Heart left ventricle (tissue), 16 donors: ENCODE measurements around the gene OR2F1. TPM values are rescaled to one million over a fixed set of nuclear protein-coding genes. Genes with fewer than 3 reads are reported as not detected.

ENCODE experiments used
- ATAC-seq, 4 donors: fragments of 200-7000 bp; cut with Tn5 transposase; one replicate each; pipeline ENCODE4 v1.9.1; 2020 to 2022; ENCODE audit warnings: moderate library complexity in 4 of 4, mild to moderate bottlenecking in 3 of 4, moderate number of reproducible peaks in 1 of 4
- DNase-seq, 5 donors: peaks; one replicate each; pipeline ENCODE4 v3.0.0-alpha.2; 2020
- H3K27ac ChIP-seq, 12 donors: fragments of 200-600 bp; sonication (generic) in 4 of 12; one replicate each; pipeline versions ENCODE4 v1.5.0 to v1.8.0; 2016 to 2022; ENCODE audit warnings: mild to moderate bottlenecking in 2 of 12
- H3K27me3 ChIP-seq, 9 donors: fragments of 200-600 bp; sonication (generic) in 2 of 9; one replicate each; pipeline versions ENCODE4 v1.5.1 to v1.8.0; 2016 to 2022; ENCODE audit warnings: mild to moderate bottlenecking in 3 of 9
- H3K36me3 ChIP-seq, 9 donors: fragments of 200-600 bp; sonication (generic) in 2 of 9; one replicate each; pipeline versions ENCODE4 v1.5.0 to v1.8.0; 2018 to 2022; ENCODE audit warnings: mild to moderate bottlenecking in 2 of 9
- H3K4me1 ChIP-seq, 12 donors: fragments of 200-600 bp; sonication (generic) in 4 of 12; one replicate each; pipeline versions ENCODE4 v1.5.0 to v1.8.0; 2016 to 2022; ENCODE audit warnings: mild to moderate bottlenecking in 3 of 12
- H3K4me3 ChIP-seq, 12 donors: fragments of 200-600 bp; sonication (generic) in 4 of 12; one replicate each; pipeline versions ENCODE4 v1.5.0 to v1.8.0; 2017 to 2022; ENCODE audit warnings: mild to moderate bottlenecking in 9 of 12, moderate library complexity in 4 of 12
- H3K9me3 ChIP-seq, 12 donors: fragments of 200-600 bp; sonication (generic) in 4 of 12; one replicate each; pipeline versions ENCODE4 v1.5.0 to v1.8.0; 2016 to 2022; ENCODE audit warnings: mild to moderate bottlenecking in 1 of 12
- CTCF ChIP-seq, 12 donors: fragments of 200-600 bp; sonication (generic) in 4 of 12; IDR thresholded peaks; one replicate each; pipeline versions ENCODE4 v1.5.0 to v1.8.0; 2018 to 2022; ENCODE audit warnings: antibody characterized with exemption in 12 of 12, mild to moderate bottlenecking in 5 of 12
- POLR2A ChIP-seq, 2 donors: fragments of 450-650 bp; IDR thresholded peaks; one replicate each; pipeline ENCODE4 v1.6.1; 2017; ENCODE audit warnings: antibody characterized with exemption in 2 of 2, mild to moderate bottlenecking in 2 of 2, moderate library complexity in 2 of 2
- WGBS, 4 donors: extraction: QIAGEN DNeasy Blood & Tissue Kit in 2 of 4; methylation state at CpG; one replicate each; pipeline versions ENCODE4 v1.1.5 to v1.1.7; 2013 to 2018; 5-methylcytosine and 5-hydroxymethylcytosine counted together
- intact Hi-C, 10 donors: fragments of 100-400 bp; cut with DNase I; formaldehyde crosslinking; loops; one replicate each; pipeline versions ENCODE4 v1.11.1 to v1.14.2; 2022
- polyA plus RNA-seq, 2 donors: library from polyadenylated mRNA; stranded (reverse); fragments of 200-250 nt; gene quantifications; one replicate each; pipeline ENCODE4 v1.2.3, GENCODE V29; 2013
- total RNA-seq, 9 donors: library from RNA; depleted of rRNA in 2 of 9; stranded (reverse); fragments of >200 nt in 2 of 9; fragmentation: NEBNext Ultra II Directional in 3 of 9; extraction: Animal tissue kit (Norgen Biotek cat#: 25700) in 3 of 9; gene quantifications; one replicate each; pipeline versions ENCODE4 v1.1.0 to v1.2.4, GENCODE V29; 2016 to 2023
- donor health status: ischemic (EF 13 %, LVEDD 7.1; RV severe dilation, severe dysfunction).
- donor health status: healthy with polysubstance abuse.
- donor health status: DM: no; HTN: yes; CAD: no.
- donor health status: DM: no; HTN: no; CAD: no.
- donor health status: ischemic (EF 25% LVEDD 6.9; RV normal size, moderate dysfunction).
- donor health status: ischemic (EF 25% LVEDD 5.7; RV mildly dilated, moderate dysfunction).
- donor health status: healthy.
- donor health status: DM: yes; HTN: yes; CAD: no.
- donor health status: ischemic (EF 35%, LVEDD 5.7; RV mildly dilated, moderate dysfunction).
- donor health status: nonischemic (EF 11% LVEDD 7.7; RV severe dilation, severe dysfunction).
- donor health status: DM: yes; HTN: yes; CAD: no.
- donor health status: PGD.
- donor health status: ischemic (EF 29% LVEDD 5.4; RV normal size, mild dysfunction).
- donor health status: nonischemic (EF 23%, LVEDD 6.1; RV moderate dilation, normal function).

Gene OR2F1
- total and polyA plus RNA-seq, 11 donors, result not detected

DNA sequence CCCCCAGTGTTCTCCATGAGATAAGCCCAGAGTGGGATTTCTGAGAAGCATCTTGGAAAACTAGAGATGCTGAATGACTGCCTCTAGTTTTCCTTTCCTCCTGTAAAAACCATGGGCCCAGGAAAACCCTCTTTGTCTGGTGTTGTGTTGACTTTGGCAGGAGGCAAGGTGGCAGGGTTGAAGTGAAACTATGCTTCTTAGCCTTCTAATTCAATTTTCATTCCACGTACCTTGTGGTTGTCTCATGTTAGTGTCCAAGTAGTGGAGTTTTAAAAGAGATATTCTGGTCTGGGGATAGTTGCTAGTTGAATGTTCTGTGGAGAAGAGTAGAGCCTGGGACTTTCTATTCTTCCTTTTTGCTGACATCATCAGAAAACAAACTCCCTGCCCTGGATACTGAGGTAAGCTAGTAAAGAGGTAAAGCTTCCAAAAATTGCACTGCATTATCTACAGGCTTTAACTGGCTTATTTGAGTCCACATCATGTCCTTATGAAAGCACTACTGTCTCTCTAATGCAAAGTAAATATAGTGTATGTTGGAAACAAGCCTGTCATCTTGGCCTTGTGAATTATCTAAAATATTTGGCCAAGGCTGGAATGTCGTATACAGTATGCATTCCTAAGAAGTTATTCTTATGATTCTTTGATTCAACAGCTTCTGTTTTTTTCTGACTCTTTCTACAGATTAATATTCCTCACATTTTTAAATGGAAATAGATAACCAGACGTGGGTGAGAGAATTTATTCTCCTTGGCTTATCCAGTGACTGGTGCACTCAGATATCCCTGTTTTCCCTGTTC lies 19.9 kb upstream of the OR2F1 start, which contains the start of gene OR2F2:
OR2F2 (plus strand) TSS at position 708 of the 800 bp plus-strand sequence; CDS start at position 708, 0 bp downstream.
- intact Hi-C loops, result no loop called here
- Histone ChIP-seq H3K27me3 (no peaks in the 10 kb centered on the region), H3K27ac (no peak within 1 kb of the TSS), H3K4me3 (no peak within 1 kb of the TSS), H3K9me3 (peaks cover 0 to 17% (median under 1%) of the 10 kb centered on the region in 12 donors), H3K36me3 (no peaks in the 10 kb centered on the region), H3K4me1 (no peaks in the 10 kb centered on the region)
- no peak for TF ChIP-seq POLR2A (IDR thresholded peaks at IDR 0.05)
- TF ChIP-seq CTCF (IDR thresholded peaks at IDR 0.05), result no peak
- WGBS, 4 donors, result 62 to 72% (median 67%) methylated on average over 3 of the region's 3 CpGs
- DNase-seq (no peak), ATAC-seq (no peak)

DNA sequence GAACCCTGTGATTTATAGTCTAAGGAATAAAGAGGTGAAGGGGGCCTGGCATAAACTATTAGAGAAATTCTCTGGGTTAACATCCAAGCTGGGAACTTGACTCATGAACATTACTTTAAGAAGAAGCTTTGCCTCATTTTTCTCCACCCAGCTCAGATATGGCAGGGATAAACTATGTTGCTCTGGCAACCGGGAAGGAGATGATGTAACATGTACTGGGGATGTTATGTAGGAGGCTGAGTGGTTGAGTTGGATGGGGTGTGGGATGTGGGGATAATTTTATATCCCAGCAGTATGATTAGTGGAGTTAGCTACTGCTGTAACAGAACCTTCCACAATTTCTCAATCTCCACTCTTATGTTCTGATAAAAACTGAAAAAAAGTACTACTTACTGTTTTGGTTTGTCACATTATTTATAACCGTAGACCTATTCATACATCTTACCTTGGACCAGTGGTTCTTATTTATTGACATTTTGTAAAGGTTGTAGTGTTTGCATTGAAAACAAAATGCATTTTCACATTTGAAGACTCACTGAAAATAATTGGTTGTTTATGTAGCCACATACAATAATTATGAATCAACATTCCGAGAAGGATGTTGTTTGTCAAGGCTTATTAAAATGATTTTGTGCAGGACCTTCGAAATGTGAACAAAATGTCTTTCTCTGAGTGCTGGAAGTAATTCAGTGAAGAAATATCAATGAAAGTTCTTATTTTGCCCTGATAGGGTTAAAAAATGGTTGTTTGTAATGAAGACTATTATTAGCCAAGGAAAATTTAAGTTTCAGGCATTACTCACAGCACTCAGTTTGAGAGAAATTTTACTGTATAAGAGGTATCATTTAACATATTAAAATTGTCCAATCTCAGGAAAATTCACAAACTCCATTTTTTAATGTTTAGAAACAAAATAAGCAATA lies 18.3 kb upstream of the OR2F1 start:
- TF ChIP-seq POLR2A (IDR thresholded peaks at IDR 0.05) (no peak), CTCF (IDR thresholded peaks at IDR 0.05) (no peak)
- no peak for ATAC-seq
- H3K4me3 ChIP-seq, result no peak overlapping the region
- 63 to 80% (median 74%) methylated on average over 4 of the region's 4 CpGs for WGBS, 4 donors
- intact Hi-C loops, result no loop called here
- H3K27ac ChIP-seq, result no peak overlapping the region
- no peaks in the 10 kb centered on the region for H3K4me1 ChIP-seq
- no peaks in the 10 kb centered on the region for H3K36me3 ChIP-seq
- DNase-seq, result no peak
- H3K27me3 ChIP-seq, result no peaks in the 10 kb centered on the region
- peaks cover 0 to 17% (median under 1%) of the 10 kb centered on the region in 12 donors for H3K9me3 ChIP-seq

DNA sequence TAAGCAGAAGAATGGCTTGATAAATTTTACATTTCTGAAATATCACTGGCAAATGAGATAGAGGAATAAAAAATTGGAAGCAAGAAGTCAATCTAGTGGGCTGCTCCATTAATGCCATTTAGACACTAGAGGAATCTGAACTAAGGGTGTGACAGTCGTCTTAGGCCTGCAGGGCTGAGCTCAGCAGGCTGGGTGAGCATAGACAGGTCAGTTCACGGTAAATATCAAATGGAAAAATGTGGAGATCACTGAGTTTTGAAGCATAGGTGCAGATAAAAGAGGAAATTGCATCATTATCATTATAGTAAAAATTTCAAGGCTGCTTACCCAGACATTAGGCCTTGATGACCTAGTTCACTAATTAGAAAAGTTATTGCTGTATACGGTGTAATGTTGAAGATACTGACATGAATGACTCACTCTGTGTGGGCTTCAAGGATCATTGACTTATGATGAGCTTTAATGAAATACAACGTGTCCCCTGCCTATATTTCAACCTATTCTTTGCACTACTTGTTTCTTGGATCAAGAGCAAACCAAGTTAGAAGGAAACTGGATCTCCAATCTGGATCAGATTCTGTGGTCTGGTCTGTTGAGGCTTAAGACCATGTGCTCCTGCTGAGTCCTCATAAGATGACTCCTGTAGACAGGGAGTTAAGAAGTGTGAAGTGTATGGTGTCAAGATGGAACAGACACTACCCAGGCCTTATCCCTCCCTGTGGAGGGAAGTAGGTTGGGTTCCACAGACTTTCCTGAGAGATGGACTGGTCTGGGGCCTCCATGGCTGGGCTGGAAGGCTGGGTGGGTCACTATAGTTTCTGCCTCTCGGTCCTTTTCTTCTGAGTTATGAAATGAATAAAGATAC lies 16.0 kb upstream of the OR2F1 start:
- Histone ChIP-seq H3K27me3 (no peaks in the 10 kb centered on the region), H3K9me3 (peaks cover 0 to 2% (median 0%) of the 10 kb centered on the region in 12 donors), H3K36me3 (no peaks in the 10 kb centered on the region), H3K27ac (no peak overlapping the region), H3K4me3 (no peak overlapping the region), H3K4me1 (no peaks in the 10 kb centered on the region)
- intact Hi-C loops, result no loop called here
- ATAC-seq, result no peak
- DNase-seq, result no peak
- 65 to 81% (median 81%) methylated on average over 5 of the region's 5 CpGs for WGBS, 4 donors
- TF ChIP-seq CTCF (IDR thresholded peaks at IDR 0.05), result no peak
- TF ChIP-seq POLR2A (IDR thresholded peaks at IDR 0.05), result no peak
